ENCODE measurements around the gene SALL1. TPM values are rescaled to one million over a fixed set of nuclear protein-coding genes. Genes with fewer than 3 reads are reported as not detected.

The SALL1 gene
- total RNA-seq, 1 donor from 2014 or later: not detected

DNA sequence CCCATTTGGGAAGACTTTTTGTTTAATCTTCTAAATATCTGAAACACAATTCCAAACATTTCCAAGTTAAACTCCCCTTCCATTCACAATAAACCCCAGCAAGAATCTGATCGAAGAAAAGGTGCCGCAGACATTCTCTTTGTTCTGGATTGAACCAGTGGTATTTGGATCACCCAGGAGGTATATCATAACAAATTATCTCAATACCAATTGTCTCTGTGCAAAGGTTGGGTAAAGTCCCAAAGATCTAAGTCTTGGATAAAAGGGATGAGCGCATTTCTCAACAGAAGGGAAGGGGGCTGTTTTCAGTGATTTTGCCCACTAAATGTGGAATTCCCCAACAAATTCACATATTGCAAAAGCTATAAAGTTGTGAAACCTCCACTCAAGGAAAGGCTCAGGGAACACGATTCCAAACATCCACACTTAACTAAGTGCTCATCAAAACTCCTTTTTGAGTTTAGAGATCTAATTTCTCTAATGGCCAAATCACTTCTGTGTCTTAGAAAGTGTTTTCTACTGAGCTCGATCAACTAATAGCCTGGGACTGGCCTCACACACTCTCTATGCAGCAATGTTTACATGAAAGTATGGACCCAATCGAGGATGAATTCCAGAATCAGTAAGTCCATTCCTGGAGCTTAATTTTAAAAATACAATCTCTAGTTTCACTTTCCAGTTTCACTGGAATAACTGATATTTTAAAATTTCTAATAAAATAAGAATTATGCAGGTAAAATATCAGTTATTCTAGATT, 30.9 kb downstream of the SALL1 start:
- H3K9me3 Mint-ChIP-seq: no peaks in the 10 kb centered on the region
- no peaks in the 10 kb centered on the region for H3K36me3 Mint-ChIP-seq (ENCODE audit: low read depth)
- no peak overlapping the region for H3K27ac Mint-ChIP-seq
- TF ChIP-seq, protein P1, sequence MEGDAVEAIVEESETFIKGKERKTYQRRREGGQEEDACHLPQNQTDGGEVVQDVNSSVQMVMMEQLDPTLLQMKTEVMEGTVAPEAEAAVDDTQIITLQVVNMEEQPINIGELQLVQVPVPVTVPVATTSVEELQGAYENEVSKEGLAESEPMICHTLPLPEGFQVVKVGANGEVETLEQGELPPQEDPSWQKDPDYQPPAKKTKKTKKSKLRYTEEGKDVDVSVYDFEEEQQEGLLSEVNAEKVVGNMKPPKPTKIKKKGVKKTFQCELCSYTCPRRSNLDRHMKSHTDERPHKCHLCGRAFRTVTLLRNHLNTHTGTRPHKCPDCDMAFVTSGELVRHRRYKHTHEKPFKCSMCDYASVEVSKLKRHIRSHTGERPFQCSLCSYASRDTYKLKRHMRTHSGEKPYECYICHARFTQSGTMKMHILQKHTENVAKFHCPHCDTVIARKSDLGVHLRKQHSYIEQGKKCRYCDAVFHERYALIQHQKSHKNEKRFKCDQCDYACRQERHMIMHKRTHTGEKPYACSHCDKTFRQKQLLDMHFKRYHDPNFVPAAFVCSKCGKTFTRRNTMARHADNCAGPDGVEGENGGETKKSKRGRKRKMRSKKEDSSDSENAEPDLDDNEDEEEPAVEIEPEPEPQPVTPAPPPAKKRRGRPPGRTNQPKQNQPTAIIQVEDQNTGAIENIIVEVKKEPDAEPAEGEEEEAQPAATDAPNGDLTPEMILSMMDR (IDR thresholded peaks at IDR 0.05): no peak
- DNase-seq (no peak), ATAC-seq (ENCODE audit: low read depth) (no peak)
- POLR2A ChIA-PET: no interaction called here
- H3K27me3 Mint-ChIP-seq: peaks cover 18% of the 10 kb centered on the region
- H3K4me3 Mint-ChIP-seq: no peak overlapping the region
- CTCF ChIA-PET: no interaction called here
- no peaks in the 10 kb centered on the region for H3K4me1 Mint-ChIP-seq
- intact Hi-C loops (cut with micrococcal nuclease): no loop called here

DNA sequence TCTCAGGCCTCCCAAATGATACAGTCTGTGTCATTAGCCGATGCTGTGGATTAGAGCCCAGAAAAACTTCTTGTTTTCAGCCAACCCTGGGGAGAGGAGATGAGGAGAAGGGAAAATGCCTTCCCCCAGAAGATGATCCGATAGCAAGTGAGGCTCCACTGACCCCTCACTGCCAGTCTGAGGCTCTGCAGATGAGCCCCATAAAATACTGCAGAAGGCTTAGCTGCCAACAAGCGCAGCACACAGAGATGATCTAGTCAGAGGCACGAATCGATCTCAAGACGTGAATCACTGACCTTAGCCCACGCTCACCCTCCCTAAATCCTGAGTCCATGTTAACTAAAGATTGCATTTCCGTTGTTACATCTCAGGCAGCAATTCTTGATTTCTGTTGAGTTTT, 31.5 kb downstream of the SALL1 start:
- H3K36me3 Mint-ChIP-seq (ENCODE audit: low read depth): no peaks in the 10 kb centered on the region
- H3K4me3 Mint-ChIP-seq: no peak overlapping the region
- ATAC-seq (ENCODE audit: low read depth): no peak
- CTCF ChIA-PET: no interaction called here
- DNase-seq: no peak
- POLR2A ChIA-PET: no interaction called here
- intact Hi-C loops (cut with micrococcal nuclease): no loop called here
- TF ChIP-seq, protein P1 (IDR thresholded peaks at IDR 0.05): no peak
- no peaks in the 10 kb centered on the region for H3K4me1 Mint-ChIP-seq
- no peaks in the 10 kb centered on the region for H3K9me3 Mint-ChIP-seq
- no peak overlapping the region for H3K27ac Mint-ChIP-seq
- peaks cover 24% of the 10 kb centered on the region for H3K27me3 Mint-ChIP-seq

DNA sequence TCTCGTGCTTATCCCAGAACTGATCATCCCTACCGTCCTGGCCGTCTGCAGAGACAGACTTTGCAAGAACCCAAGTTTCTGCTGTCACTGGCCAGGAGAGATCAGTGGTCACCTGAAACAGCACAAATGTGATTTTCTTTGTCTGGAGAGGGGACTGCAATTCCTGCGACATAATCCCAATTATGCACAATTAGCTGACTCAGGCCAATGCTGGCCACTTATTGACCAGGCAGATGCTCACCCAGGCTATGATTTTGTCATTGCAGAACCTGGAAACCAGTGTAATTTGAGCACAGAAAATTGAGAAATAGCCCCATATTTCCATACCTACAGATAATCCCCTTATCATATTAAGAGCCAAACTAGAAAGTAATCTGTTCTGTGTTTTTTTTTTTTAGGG, 34.7 kb downstream of the SALL1 start:
- ATAC-seq (ENCODE audit: low read depth) (no peak), DNase-seq (no peak)
- H3K27me3 Mint-ChIP-seq: peaks cover 41% of the 10 kb centered on the region

DNA sequence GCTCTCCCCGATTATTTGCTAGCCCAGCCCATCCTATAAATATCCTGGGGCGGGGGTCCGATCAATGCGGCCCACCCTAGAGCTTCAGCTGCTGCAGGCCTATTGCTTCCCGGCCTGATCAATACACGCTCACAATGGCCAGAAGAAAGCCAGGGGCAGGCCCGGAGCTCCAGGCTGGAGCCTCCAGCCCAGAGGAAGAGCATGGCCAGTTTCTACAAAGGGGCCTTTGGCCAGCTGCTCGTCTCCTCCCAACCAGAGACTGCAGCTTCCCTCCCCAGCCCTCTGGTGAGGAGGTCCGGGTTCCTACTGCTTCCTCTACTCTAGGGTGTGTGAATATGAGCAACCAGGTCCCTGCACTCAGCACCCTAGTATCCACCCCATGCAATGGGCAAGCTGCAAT, 36.7 kb downstream of the SALL1 start:
- Mint-ChIP-seq H3K4me1 (peaks cover 3% of the 10 kb centered on the region), H3K9me3 (peaks cover 2% of the 10 kb centered on the region), H3K36me3 (ENCODE audit: low read depth) (no peaks in the 10 kb centered on the region), H3K4me3 (no peak overlapping the region), H3K27ac (no peak overlapping the region), H3K27me3 (peaks cover 41% of the 10 kb centered on the region)
- ChIA-PET CTCF (no interaction called here), POLR2A (no interaction called here)
- ATAC-seq (ENCODE audit: low read depth): no peak
- intact Hi-C loops (cut with micrococcal nuclease): no loop called here
- TF ChIP-seq, protein P1 (IDR thresholded peaks at IDR 0.05): no peak
- no peak for DNase-seq

More for the DNA sequence above, 34.7 kb downstream of the SALL1 start:
- H3K9me3 Mint-ChIP-seq: peaks cover 2% of the 10 kb centered on the region
- intact Hi-C loops (cut with micrococcal nuclease): no loop called here
- H3K4me1 Mint-ChIP-seq: peaks cover 3% of the 10 kb centered on the region
- ChIA-PET CTCF (no interaction called here), POLR2A (no interaction called here)
- H3K4me3 Mint-ChIP-seq: no peak overlapping the region
- no peaks in the 10 kb centered on the region for H3K36me3 Mint-ChIP-seq (ENCODE audit: low read depth)
- TF ChIP-seq, protein P1 (IDR thresholded peaks at IDR 0.05): no peak
- no peak overlapping the region for H3K27ac Mint-ChIP-seq

DNA sequence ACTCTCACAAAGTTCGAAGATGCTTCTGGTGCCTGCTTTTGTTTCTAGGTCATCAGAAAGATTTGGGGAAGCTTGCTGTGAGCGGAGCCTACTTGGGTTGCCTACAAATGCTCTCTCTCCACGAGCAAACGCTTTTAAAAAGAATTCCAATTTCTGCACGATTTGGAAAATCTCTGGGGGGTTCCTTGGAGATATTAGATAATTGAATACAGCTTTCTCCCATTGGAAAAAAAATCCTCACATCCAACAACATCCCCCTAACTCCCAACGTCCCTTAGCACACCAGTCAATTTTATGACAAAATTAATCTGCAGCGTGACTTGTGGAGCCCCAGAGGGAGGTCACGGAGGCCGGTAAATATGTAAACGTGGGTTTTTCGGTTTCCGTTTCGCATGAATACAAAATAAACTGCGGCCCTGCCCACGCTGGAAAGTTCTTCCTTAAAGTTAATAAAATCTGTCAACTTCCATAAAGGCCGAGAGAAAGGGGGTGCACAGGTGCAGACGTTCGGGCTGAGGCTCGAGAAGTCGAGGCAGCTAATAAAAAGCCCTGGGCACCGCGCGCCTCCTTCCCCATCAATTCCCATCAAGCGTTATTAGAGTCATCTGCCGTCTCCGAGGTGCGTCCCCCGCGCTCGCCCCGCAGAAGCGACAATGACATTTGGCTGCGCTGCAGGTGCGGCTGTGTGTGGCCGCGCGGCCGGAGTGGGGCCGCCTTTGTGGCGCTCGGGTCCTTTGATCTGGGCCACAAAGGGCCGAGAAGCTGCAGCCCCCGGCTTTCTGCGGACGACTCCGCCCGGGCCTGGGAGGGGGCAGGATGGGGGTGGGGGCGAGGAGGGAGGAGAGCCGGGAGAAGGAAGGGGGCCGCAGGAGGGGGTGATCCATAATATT, 37.6 kb downstream of the SALL1 start:
- ChIA-PET CTCF (no interaction called here), POLR2A (no interaction called here)
- H3K27ac Mint-ChIP-seq: no peak overlapping the region
- TF ChIP-seq, protein P1 (IDR thresholded peaks at IDR 0.05): no peak
- no peaks in the 10 kb centered on the region for H3K36me3 Mint-ChIP-seq (ENCODE audit: low read depth)
- H3K27me3 Mint-ChIP-seq: peaks cover 41% of the 10 kb centered on the region
- intact Hi-C loops (cut with micrococcal nuclease): no loop called here
- peaks cover 3% of the 10 kb centered on the region for H3K4me1 Mint-ChIP-seq
- DNase-seq (no peak), ATAC-seq (ENCODE audit: low read depth) (no peak)
- H3K9me3 Mint-ChIP-seq: peaks cover 2% of the 10 kb centered on the region
- no peak overlapping the region for H3K4me3 Mint-ChIP-seq

Measured in activated B cell treated with CpG ODN at 0.5 μM for 24 hours (primary cell).